GM23248 (cell line): ENCODE measurements around the gene ELF1.

Source experiments
- EZH2 ChIP-seq: fragments of 200-600 bp; sonication (generic); IDR thresholded peaks from 2 replicates; pipeline ENCODE4 v1.6.1; 2018; ENCODE audit warnings: antibody characterized with exemption, mild to moderate bottlenecking; ENCODE audit not compliant: insufficient read depth, poor library complexity, severe bottlenecking
- EZH2phosphoT487 ChIP-seq: fragments of 200-600 bp; sonication (generic); IDR thresholded peaks from 2 replicates; pipeline ENCODE4 v1.6.1; 2018; ENCODE audit warnings: antibody characterized with exemption, moderate library complexity, mild to moderate bottlenecking, low read depth; ENCODE audit not compliant: insufficient read depth

GRCh38 chr13:40911341-40911740 lies 107.8 kb downstream of the ELF1 start:
- TF ChIP-seq EZH2: no peak
- no peak for TF ChIP-seq EZH2phosphoT487
